Stimulated activated CD4-positive, alpha-beta T cell treated with anti-CD3 and anti-CD28 coated beads, Interleukin-4, amount 100 ng/mL, for 1 hour (primary cell): ENCODE results near the gene PNCK.
"Not testable (repeated sequence)": the region's sequence is repeated elsewhere in the genome, so short reads cannot be mapped to it uniquely, and the experiment has no call there.

Experiments
- DNase-seq: peaks from one replicate; pipeline ENCODE4 v3.0.0-alpha.2; 2020

Gene PNCK

DNA sequence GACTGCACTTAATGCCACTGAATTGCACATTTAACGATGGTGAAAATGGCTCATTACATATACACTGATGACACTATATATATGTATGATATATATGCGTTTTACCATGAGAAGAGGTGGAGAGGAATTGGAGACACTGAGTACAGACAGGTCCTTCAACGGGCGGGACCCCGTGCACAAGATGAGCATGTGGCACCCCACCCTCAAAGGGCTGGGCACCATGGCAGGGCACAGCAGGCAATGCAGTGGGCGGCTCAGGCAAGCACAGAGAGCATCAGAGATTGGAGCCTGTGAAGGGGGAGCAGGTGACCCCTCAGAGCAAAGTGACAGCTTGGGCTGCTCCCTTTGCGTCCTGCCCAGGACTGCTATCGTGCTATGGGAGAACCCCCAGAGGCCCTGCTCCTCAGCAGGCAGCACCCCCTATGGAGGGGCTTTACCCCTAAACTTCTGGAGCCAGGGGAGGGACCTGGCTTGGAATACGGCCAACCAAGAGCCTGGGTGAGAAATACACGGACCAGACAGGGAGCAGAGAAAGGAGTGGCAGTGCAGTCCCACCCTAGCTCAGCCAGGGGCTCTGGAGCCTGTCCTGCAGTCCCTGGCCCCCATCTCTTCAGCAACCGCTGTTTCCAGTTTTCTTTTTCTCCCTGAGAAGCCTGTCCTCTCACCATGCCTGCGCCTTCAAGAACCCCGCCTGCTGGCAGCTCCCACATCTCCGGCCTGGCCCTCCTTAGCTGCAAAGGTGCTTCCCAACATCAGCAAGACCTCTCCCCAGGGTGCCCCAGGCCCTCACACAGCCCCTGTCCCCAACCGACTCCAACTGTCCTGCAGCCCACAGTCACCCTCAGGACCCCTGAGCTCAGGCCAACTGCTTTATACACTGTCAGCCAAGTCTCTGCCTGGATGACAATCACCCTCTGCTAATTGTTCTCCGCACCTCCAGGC lies 24.6 kb upstream of the PNCK start:
- no peak for DNase-seq

- not testable (repeated sequence) for DNase-seq
Measured at GRCh38 chrX:153696986-153697722, 23.5 kb upstream of the PNCK start.

GRCh38 chrX:153696538-153696937 lies 22.9 kb upstream of the PNCK start:
- not testable (repeated sequence) for DNase-seq

GRCh38 chrX:153696100-153696499 lies 22.5 kb upstream of the PNCK start:
- no peak for DNase-seq

- no peak for DNase-seq
Measured at GRCh38 chrX:153694687-153695270, 21.2 kb upstream of the PNCK start.

GRCh38 chrX:153694256-153694655 lies 20.6 kb upstream of the PNCK start:
- not testable (repeated sequence) for DNase-seq

DNA sequence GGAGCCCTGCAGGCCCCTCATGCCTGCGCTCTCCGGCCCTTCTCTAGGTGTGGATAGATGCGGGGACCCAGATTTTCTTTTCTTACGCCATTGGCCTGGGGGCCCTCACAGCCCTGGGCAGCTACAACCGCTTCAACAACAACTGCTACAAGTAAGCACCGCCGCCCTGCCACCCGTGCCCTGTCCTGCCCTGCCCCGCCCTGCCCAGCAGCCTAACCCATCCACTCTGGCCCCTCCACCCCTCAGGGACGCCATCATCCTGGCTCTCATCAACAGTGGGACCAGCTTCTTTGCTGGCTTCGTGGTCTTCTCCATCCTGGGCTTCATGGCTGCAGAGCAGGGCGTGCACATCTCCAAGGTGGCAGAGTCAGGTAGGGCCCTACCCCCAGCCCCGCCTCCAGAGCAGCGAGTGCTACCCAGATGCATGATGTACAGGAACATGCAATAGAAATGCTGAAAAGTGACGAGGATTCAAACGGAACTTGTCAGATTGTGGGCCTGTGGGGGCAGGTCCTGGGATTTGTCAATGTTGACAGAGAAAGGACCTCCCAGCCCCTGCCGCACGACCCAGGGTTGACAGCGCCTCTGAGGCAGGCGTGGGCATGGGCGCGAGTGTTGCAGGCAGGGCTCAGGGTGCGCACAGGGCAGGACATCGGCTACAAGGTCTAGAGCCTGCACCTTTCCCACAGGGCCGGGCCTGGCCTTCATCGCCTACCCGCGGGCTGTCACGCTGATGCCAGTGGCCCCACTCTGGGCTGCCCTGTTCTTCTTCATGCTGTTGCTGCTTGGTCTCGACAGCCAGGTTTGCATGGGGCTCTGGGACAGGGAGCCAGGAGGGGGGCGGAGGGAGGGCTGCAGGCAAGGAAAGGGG lies 19.8 kb upstream of the PNCK start:
- no peak for DNase-seq

DNA sequence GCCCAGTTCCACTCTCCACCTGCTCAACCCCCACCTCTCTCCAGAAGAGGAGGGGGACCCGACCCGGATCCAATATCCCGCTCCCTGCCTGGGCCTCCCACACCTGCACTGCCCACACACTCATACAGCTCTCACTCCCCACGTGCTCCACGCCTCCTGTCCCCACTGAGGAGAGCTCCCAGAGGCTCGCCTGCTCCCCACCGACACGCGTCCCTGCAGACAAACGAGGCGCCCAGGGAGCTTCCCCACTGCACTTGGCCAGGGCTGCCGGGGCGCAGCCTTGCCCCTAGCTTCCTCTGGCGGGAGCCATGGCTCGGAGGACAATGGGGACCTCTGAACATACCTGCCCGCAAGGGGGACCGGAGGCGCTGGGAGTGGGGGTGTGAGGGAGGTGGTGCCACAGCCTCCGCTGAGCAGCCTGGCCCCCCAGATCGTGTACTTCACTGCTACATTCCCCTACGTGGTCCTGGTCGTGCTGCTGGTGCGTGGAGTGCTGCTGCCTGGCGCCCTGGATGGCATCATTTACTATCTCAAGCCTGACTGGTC lies 19.1 kb upstream of the PNCK start:
- no peak for DNase-seq

DNA sequence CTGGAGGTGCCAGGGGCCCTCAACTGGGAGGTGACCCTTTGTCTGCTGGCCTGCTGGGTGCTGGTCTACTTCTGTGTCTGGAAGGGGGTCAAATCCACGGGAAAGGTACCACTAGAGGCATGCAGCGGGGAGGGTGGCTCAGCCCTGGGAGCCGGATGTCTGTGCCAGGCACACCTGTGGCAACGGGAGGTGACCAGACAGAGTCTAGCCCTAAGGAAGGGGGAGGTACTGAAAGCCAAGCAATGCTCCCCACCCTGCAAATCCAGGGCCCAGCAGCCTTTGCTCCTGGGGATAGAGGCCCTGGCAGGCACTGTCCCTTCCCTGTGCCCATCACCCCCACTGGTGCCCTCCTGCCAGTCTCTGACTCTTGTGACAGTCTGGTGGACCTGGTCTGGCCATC lies 18.4 kb upstream of the PNCK start:
- DNase-seq, result no peak

DNA sequence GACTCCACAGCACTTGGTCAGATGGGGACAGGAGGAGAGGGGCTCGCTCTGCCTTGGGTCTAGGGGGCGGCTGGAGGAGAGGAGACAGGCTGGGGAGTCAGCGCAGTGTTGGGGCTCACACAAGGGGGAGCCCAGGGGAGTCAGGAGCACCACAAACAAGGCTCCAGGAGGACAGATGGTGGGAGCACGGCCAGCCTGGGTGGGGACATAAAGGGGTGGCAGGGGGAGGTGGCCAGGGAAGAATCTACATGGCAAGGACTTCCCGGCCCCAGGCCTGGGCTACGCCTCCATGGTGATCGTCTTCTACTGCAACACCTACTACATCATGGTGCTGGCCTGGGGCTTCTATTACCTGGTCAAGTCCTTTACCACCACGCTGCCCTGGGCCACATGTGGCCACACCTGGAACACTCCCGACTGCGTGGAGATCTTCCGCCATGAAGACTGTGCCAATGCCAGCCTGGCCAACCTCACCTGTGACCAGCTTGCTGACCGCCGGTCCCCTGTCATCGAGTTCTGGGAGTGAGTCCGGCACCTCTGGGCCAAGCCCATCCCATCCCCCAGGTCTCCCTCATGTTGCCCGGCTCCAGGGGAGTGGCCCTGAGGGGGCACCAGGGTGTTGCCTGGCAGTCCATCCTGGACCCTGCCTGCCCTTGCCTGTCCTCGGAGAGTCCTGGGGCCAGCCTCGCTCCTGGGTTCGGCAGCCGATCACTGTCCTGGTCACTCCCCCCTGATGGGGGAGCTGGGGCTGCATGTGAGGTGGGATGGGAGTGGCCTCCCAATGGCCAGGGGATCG lies 17.6 kb upstream of the PNCK start:
- DNase-seq, result not testable (repeated sequence)

- DNase-seq, result no peak
Measured at GRCh38 chrX:153690466-153690865, 16.9 kb upstream of the PNCK start.

GRCh38 chrX:153689654-153690465 lies 16.2 kb upstream of the PNCK start:
- DNase-seq, result no peak

- DNase-seq, result no peak
Measured at GRCh38 chrX:153688911-153689590, 15.4 kb upstream of the PNCK start.

- no peak for DNase-seq
Measured at GRCh38 chrX:153688506-153688905, 14.9 kb upstream of the PNCK start.

- DNase-seq, result no peak
Measured at GRCh38 chrX:153688071-153688470, 14.5 kb upstream of the PNCK start.

GRCh38 chrX:153687121-153688039 lies 13.8 kb upstream of the PNCK start, which contains the start of gene SLC6A8:
Gene SLC6A8, plus strand, starts transcription at chrX:153687926. Its CDS starts 649 bp downstream, at chrX:153688575.
- DNase-seq, result peak; percentile 32

DNA sequence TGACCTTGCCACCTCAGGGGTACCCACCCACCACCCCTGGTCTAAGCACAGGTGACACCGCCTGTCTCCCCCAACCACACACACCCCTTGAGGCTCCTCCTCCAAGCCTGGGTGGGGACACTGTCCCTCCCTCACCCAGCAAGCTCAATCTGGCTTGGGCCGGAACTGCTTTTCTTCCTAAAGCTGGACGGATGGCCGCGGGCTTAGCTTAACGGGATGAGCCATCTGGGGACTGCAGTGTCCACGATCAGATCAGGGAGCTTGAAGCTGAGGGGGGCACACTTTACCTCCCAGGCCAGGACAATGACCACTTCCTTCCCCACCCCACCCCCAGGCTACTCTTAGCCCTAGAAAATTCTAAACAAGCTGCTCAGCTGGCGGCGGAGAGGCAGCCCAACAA lies 13.1 kb upstream of the PNCK start:
- DNase-seq, result no peak
